OCI-LY3 (cell line): ENCODE measurements around the gene PRKX.

Experiments used
- CTCF ChIP-seq: fragments of 200-600, 300-600 bp; sonication (generic); IDR thresholded peaks from 2 replicates; pipeline ENCODE4 v1.5.1; 2014; ENCODE audit warnings: antibody characterized with exemption, low read length, low read depth
- EZH2phosphoT487 ChIP-seq: fragments of 200-600 bp; shearing (Covaris generic); IDR thresholded peaks from 2 replicates; pipeline ENCODE4 v1.6.1; 2018; ENCODE audit warnings: antibody characterized with exemption, mixed run types, low read depth

GRCh38 chrX:3639236-3639635 is 74.2 kb downstream of the PRKX start:
- no peak for TF ChIP-seq CTCF
- no peak for TF ChIP-seq EZH2phosphoT487
